K562 (cell line): ENCODE data around the gene ZNF609. TPM values are rescaled to one million over a fixed set of nuclear protein-coding genes. Genes with fewer than 3 reads are reported as not detected.

ENCODE experiments used
- BCLAF1 ChIP-seq, 2 experiments: fragments of 450-650 bp in 1 of 2; IDR thresholded peaks; 2 replicates each; pipeline ENCODE4 v1.6.1; 2011 to 2017; ENCODE audit warnings: low read depth in 2 of 2, antibody characterized with exemption in 1 of 2, borderline replicate concordance in 1 of 2, low read length in 1 of 2, mild to moderate bottlenecking in 1 of 2, mixed read lengths in 1 of 2; ENCODE audit not compliant: control insufficient read depth in 1 of 2
- DPF2 ChIP-seq: fragments of 450-650 bp; IDR thresholded peaks from 2 replicates; pipeline ENCODE4 v1.6.1; 2016
- FOXM1 ChIP-seq, 2 experiments: fragments of 450-650 bp in 1 of 2; sonication (generic) in 1 of 2; formaldehyde crosslinking in 1 of 2; IDR thresholded peaks; 2 replicates each; pipeline versions ENCODE4 v1.6.1 to v1.9.0; 2017 to 2022; ENCODE audit warnings: low read depth in 2 of 2, mild to moderate bottlenecking in 2 of 2, missing genetic modification reagents in 1 of 2, moderate library complexity in 1 of 2
- HDAC2 ChIP-seq: fragments of 450-650 bp; IDR thresholded peaks from 2 replicates; pipeline ENCODE4 v1.6.1; 2016; ENCODE audit warnings: mild to moderate bottlenecking
- HDGF ChIP-seq: fragments of 450-650 bp; IDR thresholded peaks from 2 replicates; pipeline ENCODE4 v1.6.1; 2016
- HMGXB4 ChIP-seq: sonication (generic); formaldehyde crosslinking; IDR thresholded peaks from 2 replicates; pipeline ENCODE4 v1.8.1; 2023; ENCODE audit warnings: mild to moderate bottlenecking, missing genetic modification reagents
- JUND ChIP-seq, 2 experiments: IDR thresholded peaks; 2 replicates in 1 of 2; 3 replicates in 1 of 2; pipeline ENCODE4 v1.6.1; 2011; ENCODE audit warnings: borderline replicate concordance in 2 of 2, low read depth in 2 of 2, low read length in 2 of 2, improper control_type of control experiment in 1 of 2, missing biosample characterization in 1 of 2, missing genetic modification characterization in 1 of 2, missing genetic modification reagents in 1 of 2
- TBL1XR1 ChIP-seq, 2 experiments: IDR thresholded peaks; 2 replicates each; pipeline ENCODE4 v1.6.1; 2012; ENCODE audit warnings: improper control_type of control experiment in 2 of 2, low read length in 2 of 2, mild to moderate bottlenecking in 1 of 2
- ZNF766 ChIP-seq: fragments of 200-800 bp; sonication (Bioruptor generic); conservative IDR thresholded peaks from 2 replicates; pipeline ENCODE4 v1.6.1; 2016; ENCODE audit warnings: missing genetic modification characterization, missing compliant biosample characterization
- polyA plus RNA-seq, 8 experiments: library from polyadenylated mRNA; depleted of rRNA in 4 of 8; stranded (reverse) in 5 of 8; unstranded in 3 of 8; fragments of >200 nt; fragmentation: Nextera tagmentation in 2 of 8; fragmentation: Illumina TruSeq in 1 of 8; extraction: Ambion mirVana in 2 of 8; extraction: Trizol in 1 of 8; gene quantifications; 2 replicates each; pipeline versions ENCODE4 v1.2.1 to v1.2.3, GENCODE V29; 2011 to 2014; ENCODE audit warnings: inconsistent platforms in 1 of 8, missing spikeins in 1 of 8
- total RNA-seq, 7 experiments: library from RNA; depleted of rRNA in 6 of 7; stranded (reverse); fragments of >200 nt in 6 of 7; fragmentation: Illumina TruSeq in 2 of 7; extraction: Trizol in 2 of 7; gene quantifications; 2 replicates each; pipeline versions ENCODE4 v1.2.1 to v1.2.3, GENCODE V29; 2011 to 2021; ENCODE audit warnings: low replicate concordance in 1 of 7
- TF ChIP-seq, protein P1 (sequence below): fragments of 200-800 bp; sonication (Bioruptor generic); IDR thresholded peaks from 2 replicates; pipeline ENCODE4 v1.6.1; 2016; ENCODE audit warnings: missing genetic modification characterization, missing compliant biosample characterization
- TF ChIP-seq, protein P2 (sequence below), 2 experiments: IDR thresholded peaks in 1 of 2; conservative IDR thresholded peaks in 1 of 2; 2 replicates each; pipeline ENCODE4 v1.6.1; 2016; ENCODE audit warnings: low read depth in 2 of 2, mild to moderate bottlenecking in 1 of 2, missing compliant biosample characterization in 1 of 2, missing genetic modification characterization in 1 of 2, moderate library complexity in 1 of 2

ZNF609 gene
- total and polyA plus RNA-seq, 9 of the 15 experiments (the other 6 are each of a cell fraction or from before 2014, with no cell fraction given) = 3.0 to 38.7 (median 17.8) TPM

- TF ChIP-seq, protein P1, sequence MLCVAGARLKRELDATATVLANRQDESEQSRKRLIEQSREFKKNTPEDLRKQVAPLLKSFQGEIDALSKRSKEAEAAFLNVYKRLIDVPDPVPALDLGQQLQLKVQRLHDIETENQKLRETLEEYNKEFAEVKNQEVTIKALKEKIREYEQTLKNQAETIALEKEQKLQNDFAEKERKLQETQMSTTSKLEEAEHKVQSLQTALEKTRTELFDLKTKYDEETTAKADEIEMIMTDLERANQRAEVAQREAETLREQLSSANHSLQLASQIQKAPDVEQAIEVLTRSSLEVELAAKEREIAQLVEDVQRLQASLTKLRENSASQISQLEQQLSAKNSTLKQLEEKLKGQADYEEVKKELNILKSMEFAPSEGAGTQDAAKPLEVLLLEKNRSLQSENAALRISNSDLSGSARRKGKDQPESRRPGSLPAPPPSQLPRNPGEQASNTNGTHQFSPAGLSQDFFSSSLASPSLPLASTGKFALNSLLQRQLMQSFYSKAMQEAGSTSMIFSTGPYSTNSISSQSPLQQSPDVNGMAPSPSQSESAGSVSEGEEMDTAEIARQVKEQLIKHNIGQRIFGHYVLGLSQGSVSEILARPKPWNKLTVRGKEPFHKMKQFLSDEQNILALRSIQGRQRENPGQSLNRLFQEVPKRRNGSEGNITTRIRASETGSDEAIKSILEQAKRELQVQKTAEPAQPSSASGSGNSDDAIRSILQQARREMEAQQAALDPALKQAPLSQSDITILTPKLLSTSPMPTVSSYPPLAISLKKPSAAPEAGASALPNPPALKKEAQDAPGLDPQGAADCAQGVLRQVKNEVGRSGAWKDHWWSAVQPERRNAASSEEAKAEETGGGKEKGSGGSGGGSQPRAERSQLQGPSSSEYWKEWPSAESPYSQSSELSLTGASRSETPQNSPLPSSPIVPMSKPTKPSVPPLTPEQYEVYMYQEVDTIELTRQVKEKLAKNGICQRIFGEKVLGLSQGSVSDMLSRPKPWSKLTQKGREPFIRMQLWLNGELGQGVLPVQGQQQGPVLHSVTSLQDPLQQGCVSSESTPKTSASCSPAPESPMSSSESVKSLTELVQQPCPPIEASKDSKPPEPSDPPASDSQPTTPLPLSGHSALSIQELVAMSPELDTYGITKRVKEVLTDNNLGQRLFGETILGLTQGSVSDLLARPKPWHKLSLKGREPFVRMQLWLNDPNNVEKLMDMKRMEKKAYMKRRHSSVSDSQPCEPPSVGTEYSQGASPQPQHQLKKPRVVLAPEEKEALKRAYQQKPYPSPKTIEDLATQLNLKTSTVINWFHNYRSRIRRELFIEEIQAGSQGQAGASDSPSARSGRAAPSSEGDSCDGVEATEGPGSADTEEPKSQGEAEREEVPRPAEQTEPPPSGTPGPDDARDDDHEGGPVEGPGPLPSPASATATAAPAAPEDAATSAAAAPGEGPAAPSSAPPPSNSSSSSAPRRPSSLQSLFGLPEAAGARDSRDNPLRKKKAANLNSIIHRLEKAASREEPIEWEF = 0 out of 2 replicates have a peak, but pooled peaks have one; percentile 48
- TF ChIP-seq BCLAF1 (IDR thresholded peaks at IDR 0.05; ENCODE audit: borderline replicate concordance in 1 of 2, control insufficient read depth in 1 of 2, low read depth in 2 of 2, low read length in 1 of 2) (no peak), HDAC2 (peak; percentile 98), TBL1XR1 (IDR thresholded peaks at IDR 0.05; ENCODE audit: low read length in 2 of 2) (peak; percentile 61 to 85; a peak in 3 of 4 replicates), ZNF766 (CRISPR knock-in tag) (peak; percentile 82), FOXM1 (IDR thresholded peaks at IDR 0.05; ENCODE audit: low read depth) (peak; percentile 91), FOXM1 (CRISPR knock-in tag; IDR thresholded peaks at IDR 0.05; ENCODE audit: low read depth) (no peak), DPF2 (peak; percentile 84), JUND (IDR thresholded peaks at IDR 0.05; ENCODE audit: borderline replicate concordance, low read depth, low read length) (peak; percentile 26), JUND (tag; IDR thresholded peaks at IDR 0.05; ENCODE audit: borderline replicate concordance, low read depth, low read length) (no peak; the same call in 2 of the 3 replicates), HMGXB4 (no peak), HDGF (no peak)
- TF ChIP-seq, protein P2, sequence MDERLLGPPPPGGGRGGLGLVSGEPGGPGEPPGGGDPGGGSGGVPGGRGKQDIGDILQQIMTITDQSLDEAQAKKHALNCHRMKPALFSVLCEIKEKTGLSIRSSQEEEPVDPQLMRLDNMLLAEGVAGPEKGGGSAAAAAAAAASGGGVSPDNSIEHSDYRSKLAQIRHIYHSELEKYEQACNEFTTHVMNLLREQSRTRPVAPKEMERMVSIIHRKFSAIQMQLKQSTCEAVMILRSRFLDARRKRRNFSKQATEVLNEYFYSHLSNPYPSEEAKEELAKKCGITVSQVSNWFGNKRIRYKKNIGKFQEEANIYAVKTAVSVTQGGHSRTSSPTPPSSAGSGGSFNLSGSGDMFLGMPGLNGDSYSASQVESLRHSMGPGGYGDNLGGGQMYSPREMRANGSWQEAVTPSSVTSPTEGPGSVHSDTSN (CRISPR knock-in tag; IDR thresholded peaks at IDR 0.05; ENCODE audit: low read depth) = no peak
- TF ChIP-seq, protein P2 (tag; conservative IDR thresholded peaks at IDR 0.05; ENCODE audit: low read depth) = 0 out of 2 replicates have a peak, but pooled peaks have one; percentile 35
Measured at GRCh38 chr15:64438653-64439447, 21.5 kb upstream of the ZNF609 start (continued).
